GF-D8 (cell line): ENCODE measurements around the gene TLCD4.
"Not testable (repeated sequence)": the region's sequence is repeated elsewhere in the genome, so short reads cannot be mapped to it uniquely, and the experiment has no call there.

ENCODE experiments used
- DNase-seq: peaks from one replicate; lab custom pipeline; 2025; lab: John Stamatoyannopoulos, UW

The TLCD4 gene

GRCh38 chr1:95117207-95118066 lies at the start of gene TLCD4:
TSS of gene TLCD4 (plus strand) at chr1:95117355. CDS start at chr1:95143902, 26,547 bp downstream.
- no peak for DNase-seq

- DNase-seq, result no peak
These were observed 49.6 kb upstream of the TLCD4 start for GRCh38 chr1:95067568-95067967.

- DNase-seq, result no peak
These were observed 48.0 kb upstream of the TLCD4 start for GRCh38 chr1:95068956-95069709.

DNA sequence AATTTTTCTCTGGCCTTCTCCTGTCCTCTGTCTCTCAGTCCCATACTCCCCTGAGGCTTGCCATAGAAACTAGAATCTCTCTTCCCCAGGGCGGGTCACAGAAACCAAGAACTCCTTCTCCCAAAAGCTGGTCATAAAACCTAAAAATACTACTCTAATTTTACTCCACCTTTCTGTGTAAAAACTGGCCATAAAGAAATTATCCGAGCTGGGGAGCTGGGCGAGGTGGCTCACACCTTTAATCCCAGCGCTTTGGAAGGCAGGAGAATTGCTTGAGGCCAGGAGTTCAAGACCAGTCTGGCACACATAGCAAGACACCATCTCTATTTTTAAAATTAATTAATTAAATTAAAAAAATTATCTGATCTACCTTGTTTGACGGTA lies 47.5 kb upstream of the TLCD4 start:
- DNase-seq, result no peak

DNA sequence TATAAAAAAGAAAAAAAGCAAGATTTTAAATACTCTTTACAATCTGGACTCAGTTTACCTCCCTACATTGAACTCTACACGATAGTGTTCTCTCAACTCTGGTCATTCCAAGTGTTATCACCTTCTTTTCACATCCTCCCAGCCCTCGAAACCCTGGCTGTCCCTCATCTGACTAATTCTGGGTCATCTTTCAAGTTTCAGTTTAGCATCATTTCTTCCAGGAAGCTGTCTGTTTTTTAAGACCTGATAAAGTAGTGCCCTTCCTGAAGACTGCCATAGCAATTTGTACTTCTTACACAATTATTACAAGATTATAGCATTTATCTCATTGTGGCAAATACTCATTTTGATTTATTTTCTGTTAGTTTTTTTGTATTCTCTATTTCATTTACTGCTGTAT lies 45.6 kb upstream of the TLCD4 start:
- DNase-seq, result no peak

DNA sequence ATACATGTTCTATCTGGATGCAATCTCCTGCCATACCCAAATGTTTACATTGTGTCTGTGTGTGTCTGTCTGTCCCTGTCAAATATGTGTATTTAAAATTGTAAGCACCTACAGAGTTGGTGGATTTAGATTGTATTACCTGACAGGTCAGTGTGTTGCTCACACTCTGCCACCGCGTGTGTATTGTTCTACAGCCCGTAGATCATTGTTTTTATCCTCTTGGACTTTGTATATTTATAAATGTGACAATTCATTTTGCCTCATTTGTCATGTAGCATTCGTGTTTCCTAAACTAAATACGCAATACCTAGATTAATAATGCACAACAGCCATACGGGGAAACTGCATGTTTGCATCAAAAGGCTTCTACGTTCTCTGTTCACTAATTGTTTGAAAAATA lies 45.0 kb upstream of the TLCD4 start:
- DNase-seq, result no peak

GRCh38 chr1:95072532-95073419 lies 44.4 kb upstream of the TLCD4 start, which contains the start of gene ALG14:
TSS of gene ALG14 (minus strand) at chr1:95072951. CDS start at chr1:95072898, 53 bp downstream.
- DNase-seq, result peak; percentile 69

DNA sequence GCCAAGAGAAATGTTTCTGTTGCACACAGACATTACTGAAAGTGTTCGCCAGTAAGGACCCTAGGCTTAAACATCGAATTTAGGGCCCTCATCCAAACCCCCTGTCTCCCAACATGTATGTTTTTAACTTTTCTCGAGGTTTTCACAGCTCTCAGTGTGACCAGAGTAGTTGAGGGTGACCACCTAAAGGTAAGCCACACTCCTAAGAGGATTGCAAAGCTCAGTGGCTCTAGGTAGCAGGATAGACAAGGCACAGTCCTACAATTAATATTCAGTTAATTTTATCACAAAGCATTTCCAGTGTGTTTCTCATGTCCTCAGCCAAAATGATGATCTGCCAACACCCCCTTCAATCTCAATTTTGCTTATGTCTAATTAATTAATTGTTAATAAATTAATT lies 43.7 kb upstream of the TLCD4 start:
- no peak for DNase-seq

DNA sequence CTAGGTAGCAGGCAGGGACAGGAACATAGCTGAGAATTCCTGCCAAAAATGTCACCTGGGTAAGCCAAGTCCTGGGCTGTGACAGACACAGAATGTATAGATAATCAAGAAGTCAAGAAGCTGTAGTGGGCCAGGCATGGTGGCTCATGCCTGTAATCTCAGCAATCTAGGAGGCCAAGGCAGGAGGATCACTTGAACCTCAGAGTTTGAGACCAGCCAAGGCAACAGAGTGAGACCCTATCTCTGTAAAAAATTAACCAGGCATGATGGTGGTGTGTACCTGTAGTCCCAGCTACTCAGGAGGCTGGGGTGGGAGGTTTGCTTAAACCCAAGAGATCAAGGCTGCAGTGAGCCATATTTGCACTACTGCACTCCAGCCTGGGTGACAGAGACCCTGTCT lies 41.1 kb upstream of the TLCD4 start:
- no peak for DNase-seq

DNA sequence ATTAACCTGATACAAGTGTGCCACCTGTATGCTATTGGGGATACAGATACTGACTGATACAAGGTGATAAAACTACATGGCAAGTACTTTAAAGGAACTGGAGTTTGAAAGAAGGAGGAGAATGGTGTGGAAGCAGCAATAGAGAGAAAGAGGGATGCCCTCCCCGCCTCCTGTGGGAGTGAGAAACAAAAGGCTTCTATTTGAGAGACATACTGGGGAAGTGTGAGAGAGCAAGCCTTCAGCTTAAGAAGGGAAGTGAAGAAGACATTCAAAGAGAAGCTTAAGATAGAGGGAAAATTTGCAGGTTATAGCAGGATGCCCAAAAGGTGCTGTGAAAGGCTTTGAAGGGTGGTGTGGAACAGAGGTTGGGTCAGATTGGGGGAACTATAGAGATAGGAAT lies 36.7 kb upstream of the TLCD4 start:
- no peak for DNase-seq

DNA sequence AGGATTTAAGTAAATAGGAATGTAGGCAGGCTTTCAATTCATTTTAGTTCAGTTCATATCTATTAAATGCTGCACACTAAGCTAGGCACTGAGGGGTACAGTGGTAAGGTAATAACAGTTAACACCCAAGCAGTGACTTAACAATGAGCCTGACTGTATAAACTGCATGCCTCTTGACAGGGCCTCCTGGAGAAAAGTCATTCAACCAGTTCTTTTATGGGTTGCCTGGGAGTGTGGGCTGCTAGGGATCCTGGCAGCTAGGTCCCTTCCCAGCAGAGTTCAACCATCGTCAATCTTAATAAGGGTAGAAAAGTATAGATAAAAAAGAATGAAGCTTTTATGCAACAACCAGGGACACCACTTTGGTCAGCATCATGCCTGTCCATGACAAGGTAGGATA lies 36.3 kb upstream of the TLCD4 start:
- no peak for DNase-seq

GRCh38 chr1:95084317-95085176 lies 32.6 kb upstream of the TLCD4 start:
- DNase-seq, result no peak

- DNase-seq, result no peak
These were observed 31.8 kb upstream of the TLCD4 start for GRCh38 chr1:95085376-95085775.

DNA sequence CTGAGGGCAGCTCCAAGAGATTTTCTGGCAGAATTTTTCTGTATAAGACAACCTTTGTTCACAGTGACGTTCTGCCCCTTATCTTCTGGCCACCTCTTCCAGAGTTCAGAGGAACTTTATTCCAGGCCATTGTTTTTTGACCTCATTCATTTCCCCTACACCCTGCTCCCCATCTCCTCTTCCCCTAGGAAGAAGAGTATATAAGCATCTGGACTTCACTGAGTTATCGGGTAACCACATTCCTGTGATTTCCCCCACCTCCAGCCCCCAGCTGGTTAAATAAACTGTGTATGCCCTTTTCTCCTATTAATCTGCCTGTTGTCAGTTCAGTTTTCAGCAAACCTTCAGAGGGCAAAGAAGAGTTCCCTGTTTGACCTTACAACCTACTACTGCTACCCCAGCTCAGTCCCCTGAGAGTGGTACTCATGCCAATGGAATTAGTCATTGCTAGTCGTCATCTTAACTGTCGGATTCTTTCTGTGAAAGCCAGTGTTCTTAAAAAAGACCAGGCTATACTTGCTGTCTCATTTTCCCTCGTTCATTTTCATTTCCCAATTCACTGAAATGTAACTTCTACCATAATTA lies 30.1 kb upstream of the TLCD4 start:
- DNase-seq, result no peak

DNA sequence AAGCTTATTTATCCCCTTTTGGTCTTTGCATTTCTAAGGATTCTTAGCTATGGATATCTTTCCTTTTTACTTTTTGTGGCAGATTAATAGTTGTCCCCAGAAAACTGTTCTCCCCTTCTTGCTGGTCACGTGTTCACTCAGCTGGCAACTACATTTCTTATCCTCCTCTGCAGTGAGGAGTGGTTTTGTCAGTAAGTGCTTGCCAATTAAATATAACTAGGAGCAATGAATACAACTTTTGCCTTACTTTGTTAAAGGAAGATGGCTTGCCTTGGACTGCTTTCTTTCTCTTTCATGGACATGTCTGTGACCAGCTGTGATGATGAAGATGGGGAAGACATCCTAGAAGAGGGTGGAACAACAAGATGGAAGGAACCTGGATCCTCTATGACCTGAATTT lies 28.9 kb upstream of the TLCD4 start:
- no peak for DNase-seq

GRCh38 chr1:95089650-95090287 lies 27.4 kb upstream of the TLCD4 start:
- DNase-seq, result no peak

DNA sequence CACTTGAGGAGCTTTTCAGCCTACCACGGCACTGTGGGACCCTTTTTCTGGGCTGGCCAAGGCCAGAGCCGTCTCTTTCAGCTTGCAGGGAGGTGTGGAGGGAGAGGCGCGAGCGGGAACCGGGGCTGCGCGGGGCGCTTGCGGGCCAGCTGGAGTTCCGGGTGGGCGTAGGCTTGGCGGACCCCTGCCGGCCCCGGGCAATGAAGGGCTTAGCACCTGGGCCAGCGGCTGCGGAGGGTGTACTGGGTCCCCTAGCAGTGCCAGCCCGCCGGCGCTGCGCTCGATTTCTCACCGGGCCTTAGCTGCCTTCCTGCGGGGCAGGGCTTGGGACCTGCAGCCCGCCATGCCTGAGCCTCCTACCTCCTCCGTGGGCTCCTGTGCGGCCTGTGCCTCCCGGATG lies 25.9 kb upstream of the TLCD4 start:
- DNase-seq, result not testable (repeated sequence)

- not testable (repeated sequence) for DNase-seq
These were observed 24.3 kb upstream of the TLCD4 start for GRCh38 chr1:95092891-95093290.

DNA sequence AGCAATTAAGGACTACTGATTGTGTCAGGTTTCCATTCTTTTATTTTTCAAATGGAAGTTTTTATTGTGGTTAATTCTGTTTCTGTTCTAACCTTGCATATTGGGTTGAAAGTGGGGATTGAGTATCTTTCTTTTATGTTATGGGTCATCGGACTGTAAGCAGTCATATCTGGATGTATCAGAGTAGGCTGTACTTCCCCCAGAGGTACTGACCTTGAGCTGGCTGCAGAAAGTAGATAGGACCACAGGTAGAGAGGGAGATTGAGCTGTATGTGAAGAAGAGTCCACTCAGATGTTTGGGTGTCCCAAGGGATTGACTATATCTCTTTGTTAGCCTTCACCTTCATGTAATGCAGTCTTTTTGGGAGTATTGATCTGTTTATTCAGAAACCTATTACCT lies 23.9 kb upstream of the TLCD4 start:
- no peak for DNase-seq

DNA sequence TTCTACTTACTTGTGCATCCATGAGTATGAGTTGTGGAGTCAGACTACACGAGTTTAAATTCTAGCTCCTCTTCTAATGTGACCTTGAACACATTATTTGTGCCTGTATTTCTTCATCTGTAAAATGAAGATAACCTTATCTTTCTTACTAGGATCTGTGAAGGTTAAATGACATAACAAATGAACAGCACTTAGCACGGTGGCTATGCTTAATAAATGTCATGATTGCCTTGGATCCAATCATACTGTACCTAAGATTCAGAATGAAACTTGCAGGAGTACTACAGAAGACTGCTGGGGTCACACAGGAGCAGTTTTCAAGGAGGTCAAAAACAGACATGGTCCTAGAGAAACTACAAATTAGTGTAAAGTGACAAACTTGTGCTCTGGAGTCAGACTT lies 22.2 kb upstream of the TLCD4 start:
- DNase-seq, result no peak
